HG03575 (cell line): Measurements from ENCODE around the gene PRKCA.
"Not testable (repeated sequence)": the region's sequence is repeated elsewhere in the genome, so short reads cannot be mapped to it uniquely, and the experiment has no call there.

Experiments
- ATAC-seq: cut with Tn5 transposase; IDR thresholded peaks from one replicate; pipeline ENCODE4 v1.9.1; 2021; ENCODE audit not compliant: unreplicated experiment, insufficient number of reproducible peaks, low FRiP score; ENCODE audit errors: extremely low read depth

PRKCA gene

GRCh38 chr17:66467766-66468165 is 165.4 kb downstream of the PRKCA start:
- no peak for ATAC-seq

GRCh38 chr17:66468241-66469087 is 166.1 kb downstream of the PRKCA start:
- no peak for ATAC-seq

- no peak for ATAC-seq
These were observed 166.7 kb downstream of the PRKCA start for GRCh38 chr17:66469088-66469442.

GRCh38 chr17:66469461-66469860 is 167.0 kb downstream of the PRKCA start:
- ATAC-seq = no peak

- no peak for ATAC-seq
These were observed 167.5 kb downstream of the PRKCA start for GRCh38 chr17:66469890-66470289.

GRCh38 chr17:66472123-66472522 is 169.7 kb downstream of the PRKCA start:
- no peak for ATAC-seq

- no peak for ATAC-seq
These were observed 171.8 kb downstream of the PRKCA start for GRCh38 chr17:66474258-66474657.

- ATAC-seq = no peak
These were observed 172.5 kb downstream of the PRKCA start for GRCh38 chr17:66474806-66475497.

- ATAC-seq = no peak
These were observed 173.6 kb downstream of the PRKCA start for GRCh38 chr17:66476014-66476413.

- ATAC-seq = no peak
These were observed 175.3 kb downstream of the PRKCA start for GRCh38 chr17:66477615-66478283.

- ATAC-seq = not testable (repeated sequence)
These were observed 176.9 kb downstream of the PRKCA start for GRCh38 chr17:66479230-66479889.

GRCh38 chr17:66480243-66480642 is 177.8 kb downstream of the PRKCA start:
- no peak for ATAC-seq

- ATAC-seq = no peak
These were observed 178.4 kb downstream of the PRKCA start for GRCh38 chr17:66480802-66481201.

GRCh38 chr17:66481271-66481670 is 178.9 kb downstream of the PRKCA start:
- no peak for ATAC-seq

GRCh38 chr17:66483906-66484305 is 181.5 kb downstream of the PRKCA start:
- no peak for ATAC-seq

GRCh38 chr17:66485309-66485947 is 183.0 kb downstream of the PRKCA start:
- ATAC-seq = no peak

GRCh38 chr17:66487121-66487520 is 184.7 kb downstream of the PRKCA start:
- no peak for ATAC-seq

- no peak for ATAC-seq
These were observed 185.6 kb downstream of the PRKCA start for GRCh38 chr17:66487981-66488468.

- no peak for ATAC-seq
These were observed 186.5 kb downstream of the PRKCA start for GRCh38 chr17:66488864-66489263.
